MV-4-11 (cell line): ENCODE measurements around the gene PYY.
A peak's percentile ranks its signal among the peaks of the same experiment; 100 is the strongest.
"Not testable (repeated sequence)": the region's sequence is repeated elsewhere in the genome, so short reads cannot be mapped to it uniquely, and the experiment has no call there.

ENCODE experiments used
- DNase-seq: peaks from one replicate; lab custom pipeline; 2025; lab: John Stamatoyannopoulos, UW

Gene PYY

DNA sequence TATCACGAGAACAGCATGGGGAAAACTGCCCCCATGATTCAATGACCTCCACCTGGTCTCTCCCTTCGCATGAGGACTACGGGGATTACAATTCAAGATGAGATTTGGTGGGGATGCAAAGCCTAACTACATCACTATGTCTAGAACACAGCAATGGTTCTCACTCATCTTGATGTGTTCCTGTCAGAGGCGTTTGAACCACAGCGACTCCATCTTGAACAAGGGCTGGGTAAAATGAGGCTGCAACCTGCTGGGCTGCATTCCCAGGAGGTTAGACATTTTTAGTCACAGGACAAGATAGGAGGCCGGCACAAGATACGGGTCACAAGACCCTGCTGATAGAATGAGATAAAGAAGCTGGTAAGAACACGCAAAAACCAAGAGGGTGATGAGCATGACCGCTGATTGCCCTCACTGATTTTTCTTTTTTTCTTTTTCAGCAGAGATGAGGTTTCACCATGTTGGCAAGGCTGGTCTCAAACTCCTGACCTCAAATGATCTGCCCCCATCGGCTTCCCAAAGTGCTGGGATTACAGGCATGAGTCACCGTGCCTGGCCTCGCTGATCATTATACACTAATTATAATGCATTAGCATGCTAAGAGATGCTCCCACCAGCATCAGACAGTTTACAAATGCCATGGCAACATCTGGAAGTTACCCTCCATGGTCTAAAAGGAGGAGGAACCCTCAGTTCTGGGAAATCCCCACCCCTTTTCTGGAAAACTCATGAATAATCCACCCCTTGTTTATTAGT lies 8.5 kb downstream of the PYY start:
- DNase-seq = no peak

DNA sequence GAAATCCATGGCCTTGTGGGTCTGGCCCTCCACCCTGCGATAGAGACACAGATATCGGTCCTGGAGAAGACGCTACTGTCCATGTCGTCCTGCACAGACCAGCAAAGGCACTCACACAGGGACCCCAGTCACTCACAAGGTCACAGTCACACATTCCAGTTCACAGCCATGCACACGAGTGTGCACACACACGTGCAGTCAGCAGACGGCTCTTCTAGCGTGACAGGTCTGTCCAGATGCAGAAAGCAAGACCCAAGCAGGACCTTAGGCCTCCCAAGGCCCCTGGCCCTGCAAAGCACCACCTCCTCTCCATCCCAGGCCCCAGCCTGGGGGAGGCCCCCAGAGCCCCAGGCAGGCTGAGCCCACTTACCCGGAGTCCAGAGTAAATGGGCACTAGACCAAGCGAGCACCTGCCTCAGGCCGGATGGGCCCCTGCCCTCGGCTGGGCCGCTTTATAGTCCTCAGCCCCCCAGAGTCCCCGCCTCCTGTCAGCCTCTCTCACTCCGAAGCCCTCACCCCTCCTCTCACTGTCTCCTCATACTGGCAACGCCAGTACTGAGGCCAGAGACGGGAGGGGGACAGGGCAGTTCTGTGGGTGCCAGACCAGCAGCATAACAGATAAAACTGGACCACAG lies 11.6 kb downstream of the PYY start, which contains the start of gene PPY:
Gene PPY (minus strand): TSS at position 426 of the 635 bp plus-strand sequence. CDS start 822 bp downstream, outside the sequence.
- no peak for DNase-seq

DNA sequence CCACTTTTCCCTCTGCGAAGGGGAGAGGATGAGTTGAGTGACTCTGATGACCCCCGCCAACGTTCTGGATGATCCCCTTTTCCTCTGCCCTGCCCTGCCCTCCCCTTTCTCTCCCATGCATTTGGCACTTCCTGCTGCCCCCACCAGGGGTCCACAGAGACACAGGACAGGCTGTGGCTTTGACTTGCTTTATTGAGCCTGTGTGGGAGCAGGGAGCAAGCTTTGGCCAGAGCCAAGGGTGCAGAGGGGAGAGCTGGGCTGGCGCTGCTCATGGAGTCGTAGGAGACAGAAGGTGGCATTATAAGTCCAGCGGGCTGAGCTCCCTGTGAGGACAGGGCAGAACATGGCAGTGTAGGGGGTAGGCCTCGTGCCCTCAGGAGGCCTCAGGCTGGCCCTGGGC lies 13.1 kb downstream of the PYY start:
- DNase-seq = peak; percentile 24

DNA sequence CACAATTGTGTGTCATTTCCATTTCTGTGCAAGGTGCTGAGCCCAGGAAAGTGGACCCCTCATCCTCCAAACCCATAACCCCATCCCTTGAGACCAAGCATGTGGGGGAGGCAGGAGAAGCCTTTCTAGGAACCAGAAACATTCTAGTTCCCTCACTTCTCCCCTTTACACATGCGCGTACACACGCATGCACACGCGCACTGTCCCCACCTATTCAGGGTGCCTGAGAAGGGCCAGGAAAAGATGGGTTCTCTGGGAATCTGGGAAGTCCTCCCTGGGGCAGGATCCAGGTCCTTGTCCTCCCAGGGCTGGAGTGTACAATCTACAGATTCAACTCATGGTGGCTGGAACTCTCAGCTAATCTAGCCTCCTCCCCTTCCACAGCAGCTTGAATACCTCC lies 13.9 kb downstream of the PYY start:
- no peak for DNase-seq

DNA sequence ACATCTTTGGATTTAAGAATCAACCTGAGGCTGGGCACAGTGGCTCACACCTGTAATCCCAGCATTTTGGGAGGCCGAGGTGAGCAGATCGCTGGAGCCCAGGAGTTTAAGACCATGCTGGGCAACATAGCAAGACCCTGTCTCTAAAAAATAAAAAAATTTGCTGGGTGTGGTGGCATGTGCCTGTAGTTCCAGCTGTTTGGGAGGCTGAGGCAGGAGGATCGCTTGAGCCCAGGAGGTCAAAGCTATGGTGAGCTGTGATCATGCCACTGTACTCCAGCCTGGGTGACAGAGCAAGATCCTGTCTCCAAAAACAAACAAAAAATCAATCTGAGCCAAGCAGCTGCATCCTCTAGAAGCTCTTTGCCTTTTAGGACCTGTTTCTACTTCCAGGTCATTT lies 14.3 kb downstream of the PYY start:
- not testable (repeated sequence) for DNase-seq

DNA sequence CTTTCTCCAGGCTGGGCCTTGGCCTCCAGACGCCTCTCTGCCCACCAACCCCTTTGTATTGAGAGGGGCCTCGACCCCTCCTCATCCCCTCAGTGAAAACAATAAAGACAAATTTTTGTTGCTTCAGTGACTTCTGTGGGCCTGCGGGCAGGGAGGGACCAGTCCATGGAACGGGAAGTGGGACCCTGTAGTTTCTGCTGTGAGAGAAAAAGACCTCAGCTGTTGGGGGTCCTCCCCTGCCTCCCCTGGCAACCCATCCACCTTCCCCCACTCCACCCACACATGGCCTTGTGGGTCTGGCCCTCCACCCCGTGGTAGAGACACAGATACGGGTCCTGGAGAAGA lies 14.9 kb downstream of the PYY start:
- no peak for DNase-seq

DNA sequence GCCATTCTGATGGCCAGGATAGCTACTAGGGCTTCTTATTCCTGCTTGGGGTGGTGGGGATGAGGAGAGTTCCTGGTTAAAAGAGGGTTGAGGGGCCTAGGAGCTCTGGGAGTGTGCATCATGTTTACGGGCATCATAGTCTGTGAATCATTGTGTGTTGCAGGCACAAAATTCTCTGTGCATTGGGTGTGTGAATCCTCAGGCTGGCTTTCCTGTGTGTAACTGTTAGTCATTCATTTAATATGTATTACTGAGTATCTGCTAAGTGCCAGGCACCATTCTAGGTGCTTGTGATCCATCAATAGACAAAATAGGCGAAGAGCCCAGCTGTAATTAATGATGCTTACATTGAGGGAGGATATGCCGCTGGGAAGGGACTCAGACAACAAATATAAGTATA lies 17.3 kb downstream of the PYY start:
- no peak for DNase-seq

DNA sequence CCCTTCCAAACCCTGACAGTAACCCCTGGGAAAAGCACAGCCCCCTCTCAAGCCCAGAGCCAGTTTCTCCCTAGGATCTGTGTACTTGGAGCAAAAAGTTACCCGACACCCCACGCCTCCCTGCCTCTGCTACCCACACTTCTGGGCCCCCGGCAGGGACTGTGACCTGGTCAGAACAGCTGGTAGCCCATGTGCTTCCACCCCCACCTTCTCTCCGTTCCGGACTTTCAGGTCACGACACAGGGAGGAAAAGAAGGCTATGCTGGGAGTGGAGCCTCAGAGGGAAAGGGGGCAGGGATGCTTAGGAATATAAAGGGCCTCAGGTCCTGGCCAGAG lies 17.8 kb downstream of the PYY start:
- no peak for DNase-seq

DNA sequence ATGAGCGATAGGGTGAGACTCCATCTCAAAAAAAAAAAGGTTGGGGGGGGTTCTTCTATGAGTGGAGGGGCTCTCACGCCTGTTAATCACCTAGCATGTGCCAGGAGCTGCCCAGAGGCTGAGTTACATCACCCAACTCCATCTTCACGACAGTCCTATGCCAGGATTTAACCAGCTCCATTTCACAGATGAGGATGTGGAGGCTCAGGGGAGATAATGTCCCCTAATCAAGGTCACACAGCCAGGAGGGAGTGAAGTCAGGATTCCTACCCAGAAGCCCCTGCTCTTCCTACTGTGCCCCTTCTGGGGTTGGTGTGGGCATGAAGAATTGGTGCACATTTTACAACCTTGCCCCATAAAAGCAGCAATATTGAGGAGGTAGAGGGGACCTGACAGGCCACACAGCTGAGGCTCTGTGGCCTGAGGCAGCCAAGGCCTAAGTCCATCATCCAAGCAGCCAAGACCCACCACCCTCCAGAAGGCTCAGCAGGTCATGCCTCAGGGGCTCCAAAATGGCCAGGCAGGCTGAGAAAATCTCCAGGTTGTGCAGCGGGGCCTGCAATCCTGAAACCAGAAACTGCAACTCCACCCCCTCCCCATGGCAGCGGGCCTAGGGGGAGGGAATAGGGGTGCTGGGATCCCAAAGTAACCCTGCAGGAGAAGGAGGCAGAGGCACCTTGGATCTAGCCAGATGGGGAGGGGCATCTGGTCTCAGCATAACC lies 18.4 kb downstream of the PYY start:
- no peak for DNase-seq

DNA sequence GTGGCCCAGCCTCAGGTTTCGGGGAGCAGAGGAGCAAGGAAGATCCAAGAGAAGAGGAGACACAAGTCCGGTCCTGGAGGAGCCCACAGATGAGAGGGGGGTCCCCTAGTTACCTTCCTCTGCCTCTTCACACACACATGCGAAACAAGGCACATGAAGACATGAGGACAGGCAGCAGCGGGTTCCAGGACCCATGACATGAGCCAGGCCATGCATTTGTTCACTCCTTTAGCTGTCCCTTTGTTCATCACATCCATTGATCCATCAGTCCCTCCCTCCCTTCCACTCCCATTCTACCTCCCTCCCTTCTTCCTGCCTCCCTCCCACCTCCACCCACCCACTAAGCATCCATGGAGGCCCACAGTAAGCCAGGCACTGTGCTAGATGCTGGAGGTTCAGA lies 20.8 kb downstream of the PYY start:
- no peak for DNase-seq

DNA sequence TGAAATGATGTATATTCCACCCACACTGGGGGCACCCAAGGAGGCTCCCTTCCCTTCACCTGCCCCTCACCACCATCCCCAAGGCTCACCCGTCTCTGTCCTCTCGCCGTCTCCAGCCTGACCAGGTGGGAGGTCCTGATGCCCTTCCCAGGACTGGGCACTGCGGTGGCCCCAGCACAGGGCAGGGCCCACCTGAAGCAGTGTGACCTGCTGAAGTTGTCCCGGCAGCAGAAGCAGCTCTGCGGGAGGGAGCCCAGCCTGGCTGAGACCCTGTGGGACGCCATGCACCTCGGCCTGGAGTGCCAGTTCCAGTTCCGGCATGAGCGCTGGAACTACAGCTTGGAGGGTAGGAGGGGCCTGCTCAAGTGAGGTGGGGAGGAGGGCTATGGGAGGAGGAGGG lies 21.4 kb downstream of the PYY start:
- no peak for DNase-seq

DNA sequence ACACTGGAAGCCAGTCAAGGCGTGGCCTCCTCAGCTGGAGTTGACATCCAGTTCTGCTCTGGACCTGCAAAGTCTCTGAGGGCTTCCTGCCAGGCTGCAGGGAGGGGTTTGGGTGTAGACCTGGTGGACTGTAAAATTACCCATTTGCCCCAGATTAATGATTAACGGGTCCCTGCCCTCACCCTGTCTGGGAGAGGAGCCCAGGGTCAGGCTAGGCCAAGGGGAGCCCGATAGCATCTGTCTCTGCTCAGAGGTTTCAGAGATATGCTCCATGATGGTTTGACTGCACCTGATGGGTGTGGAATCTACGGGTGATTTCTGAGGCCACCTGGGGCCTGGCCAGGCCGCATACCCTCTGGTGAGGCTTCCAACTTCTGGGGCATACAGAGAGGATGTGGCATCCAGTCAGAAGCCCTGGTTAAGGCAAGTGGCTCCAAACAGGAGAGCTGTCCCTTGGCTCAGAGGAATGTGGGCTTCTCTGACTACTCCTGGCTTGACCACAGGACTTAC lies 22.6 kb downstream of the PYY start:
- DNase-seq = no peak

DNA sequence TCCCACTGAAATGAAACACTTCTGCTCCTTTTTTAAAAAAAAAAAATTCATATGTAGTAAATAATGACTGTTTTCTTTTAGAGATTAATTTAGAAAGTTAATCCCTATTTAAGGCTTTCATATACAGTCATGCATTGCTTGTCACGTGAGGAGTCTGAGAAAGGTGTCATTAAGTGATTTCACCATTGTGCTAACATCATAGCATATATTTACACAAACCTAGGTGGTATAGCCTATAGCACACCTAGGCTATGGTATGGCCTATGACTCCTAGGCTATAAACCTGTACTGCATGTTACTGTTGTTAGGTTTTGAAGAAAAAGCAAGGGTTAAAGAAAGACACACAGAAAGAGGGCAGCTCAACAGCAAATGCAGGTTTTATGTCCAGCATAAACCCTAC lies 25.1 kb downstream of the PYY start:
- DNase-seq = no peak

DNA sequence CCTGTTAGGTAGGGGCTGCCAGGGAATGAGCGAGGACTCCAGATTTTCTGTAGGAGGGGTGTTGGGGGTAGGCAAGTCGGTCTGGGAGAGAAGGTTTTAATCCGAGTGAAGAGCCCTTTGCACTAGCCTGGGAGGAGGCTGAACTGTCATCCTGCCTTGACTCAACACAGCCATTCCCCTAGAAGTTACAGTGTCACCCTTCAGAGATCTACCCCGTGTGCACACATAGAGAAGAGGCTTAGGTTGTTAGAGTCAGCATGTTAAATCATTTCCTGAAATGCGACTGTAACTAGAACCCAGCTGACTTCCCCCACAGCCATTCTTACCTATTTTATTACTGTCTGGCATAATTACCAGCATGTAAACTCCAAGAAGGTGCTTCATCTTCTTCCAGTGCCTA lies 25.8 kb downstream of the PYY start:
- not testable (repeated sequence) for DNase-seq

DNA sequence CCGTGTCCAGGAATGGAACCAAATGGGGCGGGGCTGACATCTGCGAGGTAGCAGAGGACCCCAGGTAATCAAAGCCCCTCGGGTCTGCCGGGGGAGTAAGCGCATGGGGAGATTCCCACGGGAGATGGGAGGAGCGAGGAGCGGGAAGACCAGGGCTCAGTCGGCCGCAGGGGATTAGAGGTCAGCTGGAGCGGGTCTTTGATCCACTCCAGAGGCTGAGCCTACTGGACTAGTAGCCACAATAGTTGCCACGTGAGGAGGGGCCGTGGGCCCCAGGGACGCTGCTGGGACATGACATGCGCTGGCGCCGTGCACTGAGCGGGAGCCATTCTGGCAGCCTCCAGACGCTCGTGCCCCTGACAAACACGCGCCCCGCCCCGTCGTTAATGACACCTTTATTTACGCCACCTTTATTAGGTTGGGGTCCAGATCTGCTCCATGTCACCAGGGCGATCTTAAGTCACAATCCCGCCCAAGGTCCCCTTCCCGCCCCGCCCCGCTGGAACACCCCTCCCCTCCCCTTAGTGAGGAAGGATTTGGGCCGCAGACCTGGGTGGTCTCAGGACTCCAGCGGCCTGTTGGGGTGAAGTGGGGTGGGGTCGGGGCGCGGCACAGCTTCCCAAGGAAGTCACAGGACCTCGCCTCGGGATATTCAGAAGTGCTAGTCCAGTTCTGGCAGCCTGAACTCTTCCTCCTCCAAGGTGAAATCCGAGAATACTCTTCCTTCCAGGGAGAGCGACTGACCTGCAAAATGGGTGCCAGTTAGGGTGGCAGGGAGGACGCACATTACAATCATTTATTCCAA lies 26.5 kb downstream of the PYY start:
- no peak for DNase-seq

DNA sequence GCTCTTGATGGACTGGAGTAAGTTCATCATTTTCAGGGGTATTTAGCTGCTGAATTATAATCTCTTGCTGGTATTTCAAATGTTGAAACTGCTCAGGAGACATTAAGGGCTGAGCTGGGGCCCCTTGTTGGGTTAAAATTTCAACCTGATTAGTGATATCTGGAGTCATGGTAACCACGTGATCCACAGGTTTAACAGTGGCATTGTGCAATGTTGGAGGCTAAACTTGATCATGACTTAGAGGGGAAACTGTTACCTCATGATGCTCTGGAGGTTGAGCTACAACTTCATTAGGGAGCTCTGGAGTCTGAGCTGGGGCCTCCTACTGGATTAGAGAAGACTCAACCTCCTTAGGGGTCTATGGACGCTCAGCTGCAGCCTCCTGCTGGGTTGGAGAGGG lies 29.2 kb downstream of the PYY start:
- no peak for DNase-seq

DNA sequence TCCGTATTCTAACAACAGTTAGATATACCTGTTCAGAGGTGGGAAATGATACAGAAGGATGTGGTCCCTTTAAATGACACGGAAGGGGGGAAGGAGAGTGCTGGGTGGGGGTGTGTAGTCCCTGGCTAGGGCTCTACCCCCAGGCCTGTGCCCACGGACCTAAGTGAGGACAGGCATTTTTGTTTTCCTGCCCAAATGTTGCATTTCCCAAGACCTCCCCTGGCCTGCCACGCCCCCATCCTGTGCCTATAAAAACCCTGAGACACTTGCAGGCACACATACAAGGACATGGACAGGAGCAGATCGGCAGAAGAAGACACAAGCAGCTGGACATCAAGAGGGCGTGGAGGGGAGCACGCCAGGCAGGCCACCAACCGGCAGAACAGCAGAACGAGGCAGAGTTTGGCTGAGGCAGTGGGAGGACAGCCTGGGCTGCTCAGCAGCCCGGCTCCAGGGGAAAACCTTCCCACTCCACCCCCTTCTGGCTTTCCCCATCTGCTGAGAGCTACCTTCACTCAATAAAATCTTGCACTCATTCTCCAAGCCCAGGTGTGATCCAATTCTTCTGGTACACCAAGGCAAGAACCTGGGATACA lies 33.1 kb downstream of the PYY start:
- no peak for DNase-seq

DNA sequence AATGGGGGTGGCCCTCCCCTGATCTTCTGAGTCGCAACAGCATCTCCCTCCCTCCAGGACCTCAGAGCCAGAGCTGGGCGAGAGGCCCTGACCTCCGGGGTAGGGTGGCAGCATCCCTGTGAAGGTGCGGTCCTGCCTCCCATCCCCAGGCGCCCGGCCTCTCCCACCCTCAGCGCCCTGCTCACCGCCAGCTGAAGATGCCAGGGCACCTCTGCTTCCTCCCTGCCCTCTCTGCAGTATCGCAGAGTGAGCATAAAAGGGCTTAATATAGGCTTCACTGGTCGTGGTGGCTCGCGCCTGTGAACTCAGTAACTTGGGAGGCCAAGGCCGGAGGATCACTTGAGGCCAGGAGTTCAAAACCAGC lies 35.7 kb downstream of the PYY start:
- DNase-seq = no peak

DNA sequence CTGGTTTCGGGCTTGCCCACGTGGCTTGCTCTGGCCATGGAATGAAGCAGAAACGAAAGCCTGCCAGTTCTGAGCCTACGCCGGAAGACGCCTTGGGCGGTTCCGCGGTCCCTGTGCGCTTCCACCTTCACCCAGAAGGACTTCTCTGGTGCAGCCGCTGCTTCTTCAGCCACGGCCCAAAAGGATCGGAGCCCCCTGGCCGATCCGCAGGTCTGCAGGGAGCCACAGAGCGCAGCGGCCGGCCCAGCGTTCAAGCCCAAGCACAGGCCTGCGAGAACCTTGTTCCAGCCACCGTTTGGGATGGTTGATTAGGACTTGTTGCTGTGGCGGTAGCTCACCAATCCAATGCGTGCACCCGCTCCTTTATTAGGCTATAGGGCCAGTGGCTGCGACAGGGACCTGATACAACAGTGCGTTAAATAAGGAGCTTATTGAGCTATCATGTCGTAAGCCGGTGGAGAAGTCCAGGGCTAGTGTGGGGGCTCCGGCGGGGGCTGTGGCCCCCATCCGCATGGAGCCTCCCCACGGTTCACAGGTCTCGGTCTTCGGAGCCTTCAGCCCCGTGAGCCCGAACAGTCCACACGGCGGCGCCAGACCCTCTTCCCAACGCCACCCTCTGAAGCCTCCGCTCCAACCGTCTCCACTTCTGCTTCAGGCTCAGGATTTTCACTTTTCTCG lies 36.3 kb downstream of the PYY start:
- DNase-seq = peak; percentile 15

DNA sequence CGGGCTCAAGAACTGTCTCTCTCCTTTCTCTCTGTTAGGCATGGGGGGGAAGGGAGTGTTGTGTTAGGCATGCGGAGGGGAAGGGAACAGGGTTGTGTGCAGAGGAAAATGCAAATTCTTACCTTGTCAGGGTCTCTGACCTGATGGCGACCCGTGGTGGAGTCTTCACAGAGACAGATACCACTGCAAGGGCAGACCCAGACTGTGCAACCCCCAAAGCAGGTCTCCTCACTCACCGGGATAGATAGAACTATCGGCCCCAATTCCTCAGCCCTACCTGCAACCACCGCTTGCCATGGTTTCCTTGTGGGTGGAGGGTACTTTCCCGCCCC lies 36.8 kb downstream of the PYY start:
- no peak for DNase-seq

DNA sequence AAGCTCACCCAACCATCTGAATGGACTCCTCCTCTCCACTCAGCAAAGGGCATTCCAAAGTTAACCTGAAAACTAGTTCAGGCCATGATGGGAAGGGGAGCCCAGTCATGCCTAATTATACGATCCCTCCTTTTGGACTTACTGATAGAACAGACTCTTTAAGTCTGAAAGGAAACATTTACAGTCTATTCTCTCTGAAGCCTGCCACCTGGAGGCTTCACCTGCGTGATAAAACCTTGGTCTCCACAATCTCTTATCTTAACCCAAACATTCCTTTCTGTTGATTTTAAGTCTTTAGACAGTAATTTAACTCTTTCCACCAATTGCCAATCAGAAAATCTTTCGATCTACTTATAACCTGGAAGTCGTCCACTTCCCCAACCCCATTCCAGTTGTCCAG lies 37.4 kb downstream of the PYY start:
- no peak for DNase-seq

DNA sequence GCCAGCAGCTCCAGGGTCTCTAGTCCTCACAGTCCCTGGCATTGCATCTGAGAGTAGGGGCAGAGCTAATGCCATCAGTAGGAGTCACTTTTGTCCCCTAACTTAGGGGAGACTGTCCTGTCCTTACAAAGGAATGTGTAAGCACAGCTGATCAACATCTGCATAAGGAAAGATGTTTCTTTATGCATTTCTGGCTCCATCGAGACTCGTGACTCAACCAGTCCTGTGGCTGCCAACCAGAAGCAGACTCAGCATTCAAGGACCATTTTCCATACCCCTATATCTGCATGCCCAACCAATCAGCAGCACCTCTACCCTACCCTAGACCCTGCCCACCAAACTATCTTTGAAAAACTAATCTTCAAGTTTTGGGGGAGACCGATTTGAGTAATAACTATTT lies 38.2 kb downstream of the PYY start:
- no peak for DNase-seq
